ENCODE results near the gene CCR6. TPM values are rescaled to one million over a fixed set of nuclear protein-coding genes. Genes with fewer than 3 reads are reported as not detected.

CCR6 gene
- total and polyA plus RNA-seq, 2 of the 13 experiments (the other 11 are each of a cell fraction or from before 2014, with no cell fraction given), result 4.5 to 8.7 TPM

DNA sequence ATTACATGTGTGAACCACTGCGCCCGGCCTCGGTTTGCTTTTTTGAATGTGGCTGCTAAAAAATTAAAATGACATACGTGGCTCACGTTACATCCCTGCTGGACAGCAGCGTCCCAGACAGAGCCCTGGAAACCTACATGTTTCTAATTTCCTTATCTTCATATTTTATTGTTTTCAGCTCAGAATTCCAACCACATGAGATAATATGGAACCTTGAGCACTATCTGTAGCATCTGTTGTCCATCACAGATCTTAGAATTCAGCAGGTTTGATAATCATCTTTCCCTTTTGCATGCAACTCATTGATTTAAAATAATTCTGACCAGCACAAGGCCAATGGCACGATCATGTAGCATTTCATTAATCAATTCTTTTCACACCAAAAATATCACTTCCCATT lies 25.9 kb upstream of the CCR6 start:
- no peak for ATAC-seq
- CTCF ChIA-PET (ENCODE audit: low intra/inter-chr PET ratio, low total read pairs), result no interaction called here
- peaks cover 11% of the 10 kb centered on the region for H3K4me1 ChIP-seq (ENCODE audit: insufficient read depth, low read length)
- no peak for TF ChIP-seq ZSCAN12 (CRISPR knock-in tag; IDR thresholded peaks at IDR 0.05)
- no peak for TF ChIP-seq KIAA2018 (CRISPR knock-in tag; IDR thresholded peaks at IDR 0.05; ENCODE audit: borderline replicate concordance)
- TF ChIP-seq ZNF747 (CRISPR knock-in tag; IDR thresholded peaks at IDR 0.05; ENCODE audit: borderline replicate concordance), result no peak
- TF ChIP-seq KLF11 (CRISPR knock-in tag; IDR thresholded peaks at IDR 0.05), result no peak
- no peak for TF ChIP-seq ZMYM3 (CRISPR knock-in tag; IDR thresholded peaks at IDR 0.05)
- no peak for TF ChIP-seq NFATC3 (CRISPR knock-in tag; IDR thresholded peaks at IDR 0.05)
- no peak for TF ChIP-seq GATAD1 (CRISPR knock-in tag; IDR thresholded peaks at IDR 0.05)
- TF ChIP-seq, protein P1, sequence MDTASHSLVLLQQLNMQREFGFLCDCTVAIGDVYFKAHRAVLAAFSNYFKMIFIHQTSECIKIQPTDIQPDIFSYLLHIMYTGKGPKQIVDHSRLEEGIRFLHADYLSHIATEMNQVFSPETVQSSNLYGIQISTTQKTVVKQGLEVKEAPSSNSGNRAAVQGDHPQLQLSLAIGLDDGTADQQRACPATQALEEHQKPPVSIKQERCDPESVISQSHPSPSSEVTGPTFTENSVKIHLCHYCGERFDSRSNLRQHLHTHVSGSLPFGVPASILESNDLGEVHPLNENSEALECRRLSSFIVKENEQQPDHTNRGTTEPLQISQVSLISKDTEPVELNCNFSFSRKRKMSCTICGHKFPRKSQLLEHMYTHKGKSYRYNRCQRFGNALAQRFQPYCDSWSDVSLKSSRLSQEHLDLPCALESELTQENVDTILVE (CRISPR knock-in tag; IDR thresholded peaks at IDR 0.05), result no peak
- TF ChIP-seq ZNF33A (CRISPR knock-in tag; IDR thresholded peaks at IDR 0.05; ENCODE audit: borderline replicate concordance), result no peak
- no peak for TF ChIP-seq NCOA1 (CRISPR knock-in tag; IDR thresholded peaks at IDR 0.05)
- no peak for TF ChIP-seq REXO4 (CRISPR knock-in tag; IDR thresholded peaks at IDR 0.05; ENCODE audit: borderline replicate concordance)
- no peak for TF ChIP-seq ZNF597 (CRISPR knock-in tag; IDR thresholded peaks at IDR 0.05)
- in situ Hi-C loops (cut with HindIII; ENCODE audit: extremely low pct_ligation_motif_present, low pct_unique_long_range_greater_than_20kb) (no loop called here), intact Hi-C loops (cut with micrococcal nuclease; ENCODE audit: unreplicated experiment) (no loop called here)
- no TSS peak for BruUV-seq (replicated peaks)
- H3K79me2 ChIP-seq (ENCODE audit: insufficient read depth, low read length), result no peaks in the 10 kb centered on the region
- H2AFZ ChIP-seq (ENCODE audit: low read length), result no peak overlapping the region
- H3K9me3 ChIP-seq (ENCODE audit: low read length), result no peaks in the 10 kb centered on the region
- WGBS (ENCODE audit: low lambda C conversion rate), result 72% methylated on average over 7 of the region's 7 CpGs
- H4K20me1 ChIP-seq (ENCODE audit: insufficient read depth, low read length), result no peaks in the 10 kb centered on the region
- DNase-seq (ENCODE audit: low spot score), result no peak
- H3K9ac ChIP-seq (ENCODE audit: insufficient read depth, low read depth, low read length), result no peak overlapping the region
- FAIRE-seq, result no peak
- POLR2A ChIA-PET, result no interaction called here
- H3K27ac ChIP-seq (ENCODE audit: extremely low read length, insufficient read depth, low read length), result no peak overlapping the region
- no peak overlapping the region for H3K4me2 ChIP-seq (ENCODE audit: low read depth, low read length)
- peaks cover 4 to 8% of the 10 kb centered on the region in 2 experiments; a peak in 3 of 5 replicates for H3K27me3 ChIP-seq (ENCODE audit: control insufficient read depth in 1 of 2, insufficient read depth in 2 of 2, low read length in 2 of 2)
- no peak overlapping the region for H3K4me3 ChIP-seq (replicated peaks in 1 of 3; ENCODE audit: insufficient read depth in 1 of 3, low read depth in 2 of 3, low read length in 3 of 3)
- H3K36me3 ChIP-seq (replicated peaks in 1 of 2; ENCODE audit: control insufficient read depth in 1 of 2, insufficient read depth in 2 of 2, low read length in 2 of 2), result no peaks in the 10 kb centered on the region

Measured in HepG2 (cell line).